GM10847 (cell line): ENCODE measurements around the gene CPAMD8.

ENCODE experiments used
- POLR2A ChIP-seq: IDR thresholded peaks from 2 replicates; pipeline ENCODE4 v1.6.1; 2011; ENCODE audit not compliant: insufficient read length; ENCODE audit errors: extremely low read depth

Gene CPAMD8

DNA sequence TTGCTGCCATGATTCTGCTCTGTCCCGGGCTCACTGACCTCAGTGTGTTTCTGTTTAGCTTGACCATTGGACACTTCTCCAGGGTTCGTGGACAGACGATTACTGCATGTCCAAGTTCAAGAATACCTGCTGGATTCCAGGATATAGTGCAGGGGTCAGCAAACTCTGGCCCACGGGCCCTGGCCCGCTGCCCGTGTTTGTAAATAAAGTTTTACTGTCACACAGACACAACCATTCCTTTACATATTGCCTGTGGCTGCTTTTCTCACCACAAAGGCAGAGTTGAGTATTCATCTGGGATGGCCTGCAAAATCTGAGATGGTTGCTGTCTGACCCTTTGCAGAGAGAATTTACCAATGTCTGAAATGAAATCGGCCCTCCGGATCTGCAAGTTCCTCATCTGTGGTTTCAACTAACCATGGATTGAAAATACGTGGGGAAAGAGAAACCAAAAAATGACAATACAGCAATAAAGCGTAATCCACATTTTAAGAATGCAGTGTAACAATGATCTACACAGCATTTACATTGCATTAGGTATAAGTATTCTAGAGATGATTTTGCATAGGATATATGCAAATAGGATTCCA is 163.7 kb downstream of the CPAMD8 start:
- TF ChIP-seq POLR2A: no peak

GRCh38 chr19:16861834-16862233 is 164.8 kb downstream of the CPAMD8 start:
- TF ChIP-seq POLR2A: no peak

DNA sequence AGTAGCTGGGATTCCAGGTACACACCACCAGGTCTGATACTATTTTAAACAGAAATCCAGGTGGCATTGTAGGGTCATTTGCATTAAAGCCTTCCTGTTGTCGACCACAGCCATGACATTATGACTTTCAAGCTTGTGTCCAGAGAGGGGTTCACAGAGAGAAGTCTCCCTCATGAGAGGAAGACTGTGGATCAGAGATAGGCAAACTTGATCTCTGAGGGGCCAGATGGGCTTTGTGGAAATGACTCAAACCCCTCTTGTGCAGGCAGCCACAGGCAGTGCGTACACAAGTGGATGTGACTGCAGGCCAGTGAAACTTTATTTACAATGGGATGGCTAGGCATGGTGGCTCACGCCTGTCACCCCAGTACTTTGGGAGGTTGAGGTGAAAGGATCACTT is 165.6 kb downstream of the CPAMD8 start:
- no peak for TF ChIP-seq POLR2A

GRCh38 chr19:16860118-16860517 is 166.5 kb downstream of the CPAMD8 start:
- no peak for TF ChIP-seq POLR2A

- no peak for TF ChIP-seq POLR2A
Measured at GRCh38 chr19:16859626-16860025, 167.0 kb downstream of the CPAMD8 start.

- no peak for TF ChIP-seq POLR2A
Measured at GRCh38 chr19:16856091-16856490, 170.5 kb downstream of the CPAMD8 start.

DNA sequence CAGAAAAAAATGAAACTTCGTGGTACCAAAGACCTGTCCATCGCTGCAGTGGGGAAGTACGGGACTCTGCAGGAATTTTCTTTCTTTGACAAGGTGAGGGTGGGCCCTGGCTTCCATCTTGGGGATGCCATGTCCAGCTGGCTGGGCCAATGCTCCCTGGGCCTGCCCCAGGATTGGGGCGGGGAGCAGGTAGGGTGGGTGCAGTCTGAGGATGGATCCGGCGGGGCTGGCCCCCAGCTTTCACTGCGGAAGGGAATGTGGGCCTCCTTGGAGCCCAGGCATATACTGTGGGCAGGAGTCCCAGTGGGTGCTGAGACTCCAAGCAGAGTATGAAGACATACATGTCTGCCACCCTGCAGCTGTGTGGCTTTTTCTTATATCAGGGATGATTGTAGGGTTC is 173.5 kb downstream of the CPAMD8 start:
- TF ChIP-seq POLR2A: no peak

GRCh38 chr19:16851031-16851712 is 175.4 kb downstream of the CPAMD8 start:
- TF ChIP-seq POLR2A: no peak

- no peak for TF ChIP-seq POLR2A
Measured at GRCh38 chr19:16850133-16850532, 176.5 kb downstream of the CPAMD8 start.

- TF ChIP-seq POLR2A: no peak
Measured at GRCh38 chr19:16849168-16849567, 177.4 kb downstream of the CPAMD8 start.

DNA sequence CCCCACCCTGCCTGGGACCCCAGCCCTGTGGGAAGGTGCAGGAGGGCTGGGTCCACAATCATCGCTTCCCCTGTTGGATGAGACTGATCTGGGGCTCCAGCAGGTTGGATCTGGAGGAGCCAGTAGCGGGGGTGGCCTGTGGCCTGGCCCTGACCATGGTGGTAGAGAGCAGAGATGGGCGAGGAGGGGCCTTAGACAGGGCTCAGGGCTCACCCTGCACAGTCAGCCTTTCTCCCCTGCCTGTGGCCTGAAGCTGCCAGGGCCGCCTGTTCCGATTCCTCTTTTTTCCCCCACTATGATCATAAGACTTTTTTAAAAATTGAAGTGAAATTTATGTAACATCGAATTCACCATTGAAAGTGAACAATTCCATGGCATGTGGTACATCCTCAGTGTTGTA is 179.2 kb downstream of the CPAMD8 start:
- no peak for TF ChIP-seq POLR2A

DNA sequence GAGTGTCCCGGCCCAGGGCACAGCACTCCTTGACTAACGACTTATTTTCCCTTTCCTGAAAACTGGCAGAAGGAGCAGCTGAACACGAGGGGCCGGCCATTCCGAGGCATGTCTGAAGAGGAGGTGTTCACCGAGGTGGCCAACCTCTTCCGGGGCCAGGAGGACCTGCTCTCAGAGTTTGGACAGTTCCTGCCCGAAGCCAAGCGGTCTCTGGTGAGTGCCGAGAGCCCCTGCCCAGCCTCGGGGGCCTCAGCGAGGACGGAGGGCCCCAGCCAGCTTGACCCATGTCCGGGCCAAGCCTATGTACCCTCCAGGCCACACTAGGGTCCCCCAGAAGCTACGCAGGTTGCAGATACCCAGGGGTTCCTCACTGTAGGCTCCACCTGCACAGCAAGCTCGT is 179.7 kb downstream of the CPAMD8 start:
- TF ChIP-seq POLR2A: no peak
